Nephron (organoid): ENCODE data around the gene CAPZA2.
"Not testable (repeated sequence)": the region's sequence is repeated elsewhere in the genome, so short reads cannot be mapped to it uniquely, and the experiment has no call there.

Experiments
- H3K27ac Mint-ChIP-seq, 3 experiments: 2 replicates each; pipeline ENCODE4 v1.8.0; 2020; ENCODE audit warnings: mixed read lengths in 3 of 3, mild to moderate bottlenecking in 2 of 3, moderate library complexity in 1 of 3
- H3K27me3 Mint-ChIP-seq: 2 replicates; pipeline ENCODE4 v1.8.0; 2021; ENCODE audit warnings: low read depth, mild to moderate bottlenecking, moderate library complexity, mixed read lengths
- H3K36me3 Mint-ChIP-seq: 2 replicates; pipeline ENCODE4 v1.8.0; 2020; ENCODE audit warnings: low read depth, mixed read lengths
- H3K4me1 Mint-ChIP-seq: 2 replicates; pipeline ENCODE4 v1.8.0; 2020; ENCODE audit warnings: mixed read lengths
- H3K4me3 Mint-ChIP-seq, 3 experiments: 2 replicates each; pipeline ENCODE4 v1.8.0; 2020; ENCODE audit warnings: mild to moderate bottlenecking in 3 of 3, mixed read lengths in 3 of 3, moderate library complexity in 2 of 3
- H3K9me3 Mint-ChIP-seq: 2 replicates; pipeline ENCODE4 v1.8.0; 2020; ENCODE audit warnings: mixed read lengths
- CTCF ChIP-seq, 3 experiments: fragments of 200-600 bp; sonication (generic); IDR thresholded peaks; one replicate each; pipeline ENCODE4 v1.5.0; 2021; ENCODE audit warnings: antibody characterized with exemption in 3 of 3; ENCODE audit not compliant: unreplicated experiment in 3 of 3

Gene CAPZA2

DNA sequence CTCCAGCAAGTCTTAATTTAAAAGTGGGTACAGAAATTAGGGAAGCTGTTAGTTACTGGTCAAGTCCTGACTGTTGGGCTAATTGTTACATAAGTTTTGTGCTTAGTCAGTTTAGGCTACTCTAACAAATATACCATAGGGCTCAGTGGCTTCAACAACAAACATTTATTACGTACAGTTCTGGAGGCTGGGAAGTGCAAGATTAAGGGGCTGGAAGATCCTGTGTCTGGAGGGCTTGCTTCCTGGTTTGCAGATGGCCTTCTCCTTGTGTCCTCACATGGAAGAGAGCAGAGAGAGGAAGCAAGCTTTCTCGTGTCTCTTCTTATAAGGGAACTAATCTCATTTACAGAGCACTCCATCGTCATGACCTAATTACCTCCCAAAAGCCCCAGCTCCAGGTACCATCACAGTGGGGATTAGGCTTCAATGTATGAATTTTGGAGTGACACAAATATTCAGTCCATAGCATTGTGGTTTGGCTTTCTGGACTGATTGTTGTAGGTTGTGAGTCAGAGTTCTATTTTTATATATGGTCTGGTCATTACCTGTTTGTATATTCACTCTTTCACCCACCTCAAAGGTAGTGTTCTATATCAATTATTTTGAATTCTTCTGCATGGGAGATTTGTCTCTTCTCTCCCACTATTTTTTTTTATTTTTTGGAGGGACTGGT is 108.0 kb downstream of the CAPZA2 start:
- Mint-ChIP-seq H3K27me3 (no peaks in the 10 kb centered on the region), H3K4me3 (no peak overlapping the region), H3K36me3 (peaks cover 8% of the 10 kb centered on the region), H3K4me1 (peaks cover 21% of the 10 kb centered on the region), H3K9me3 (no peaks in the 10 kb centered on the region), H3K27ac (no peak overlapping the region)
- no peak for TF ChIP-seq CTCF (IDR thresholded peaks at IDR 0.05; ENCODE audit: unreplicated experiment in 3 of 3)

DNA sequence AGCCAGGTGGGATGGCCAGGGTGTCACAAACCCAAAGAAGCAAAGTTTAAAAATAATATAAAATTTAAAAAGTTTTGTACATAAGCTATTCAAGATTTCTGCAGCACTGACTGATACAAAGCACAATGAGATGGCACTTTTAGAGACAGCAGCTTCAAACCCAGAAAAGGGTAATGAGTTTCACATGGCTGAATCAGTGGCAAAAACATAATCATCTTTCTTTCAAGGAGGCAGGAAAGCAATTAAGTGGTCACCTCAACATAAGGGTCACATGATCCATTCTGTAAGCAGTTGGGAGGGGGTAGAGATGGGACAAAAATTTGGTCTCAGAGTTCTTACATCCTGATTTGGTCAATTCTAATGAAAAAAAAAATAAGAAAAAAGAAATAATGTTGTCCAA is 108.8 kb downstream of the CAPZA2 start:
- H3K36me3 Mint-ChIP-seq, H3K27me3 Mint-ChIP-seq, H3K4me3 Mint-ChIP-seq, H3K9me3 Mint-ChIP-seq: not testable (repeated sequence)
- Mint-ChIP-seq H3K27ac (peak overlapping the region in 1 of 3 experiments; percentile 23), H3K4me1 (peaks cover 21% of the 10 kb centered on the region)
